ENCODE data around the gene BLMH. TPM values are rescaled to one million over a fixed set of nuclear protein-coding genes. Genes with fewer than 3 reads are reported as not detected.
A peak's percentile ranks its signal among the peaks of the same experiment; 100 is the strongest.

The BLMH gene
- total RNA-seq, 1 experiment from 2014 or later: 92.8 TPM

DNA sequence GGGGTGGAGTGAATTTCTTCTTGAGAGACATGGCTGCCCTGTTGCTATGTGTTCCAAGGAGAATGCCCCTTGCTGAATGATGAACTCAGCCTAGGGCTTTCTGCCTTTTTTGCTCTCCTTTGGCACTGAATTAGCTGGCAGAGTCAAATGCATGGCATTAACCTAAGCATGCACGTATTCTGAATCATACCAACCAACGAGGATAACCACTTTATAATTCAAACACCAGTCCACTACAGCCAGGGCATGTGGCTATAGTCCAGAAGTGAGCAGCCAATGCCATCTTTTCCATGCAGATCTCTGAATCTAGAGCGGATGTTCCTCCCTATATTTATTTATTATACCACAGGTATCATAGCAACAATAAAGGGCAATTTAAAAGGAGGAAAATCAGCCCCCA lies 26.4 kb upstream of the BLMH start:
- no peak for DNase-seq
- Histone ChIP-seq H3K36me3 (no peaks in the 10 kb centered on the region), H3K4me3 (no peak overlapping the region), H3K27ac (no peak overlapping the region), H3K4me1 (no peaks in the 10 kb centered on the region), H3K9me3 (replicated peaks) (no peaks in the 10 kb centered on the region), H3K27me3 (peaks cover 4% of the 10 kb centered on the region; the same call in 1 of the 2 replicates)

DNA sequence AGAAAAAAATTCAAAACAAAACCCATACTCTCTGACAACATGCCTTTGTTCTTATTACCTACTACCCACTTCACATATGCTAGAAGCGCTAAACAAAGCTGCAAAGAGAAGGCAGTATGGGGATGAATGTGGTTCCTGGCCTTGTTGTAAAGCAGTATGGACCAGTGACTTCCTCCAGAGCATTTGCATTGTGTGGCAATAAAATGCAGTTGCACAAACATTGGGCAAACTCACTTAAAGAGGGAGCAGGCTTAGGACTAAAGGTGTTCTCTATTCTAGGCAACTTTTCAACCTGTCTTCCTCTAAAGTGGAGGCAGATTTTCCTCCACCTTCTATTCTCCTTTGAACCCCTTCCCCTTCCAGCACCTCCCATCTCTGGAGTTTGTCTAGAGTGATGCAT lies 25.0 kb upstream of the BLMH start:
- peaks cover 4% of the 10 kb centered on the region; the same call in 1 of the 2 replicates for H3K27me3 ChIP-seq
- H3K36me3 ChIP-seq: no peaks in the 10 kb centered on the region
- H3K9me3 ChIP-seq (replicated peaks): no peaks in the 10 kb centered on the region
- H3K27ac ChIP-seq: no peak overlapping the region
- H3K4me1 ChIP-seq: no peaks in the 10 kb centered on the region
- DNase-seq: no peak
- no peak overlapping the region for H3K4me3 ChIP-seq

DNA sequence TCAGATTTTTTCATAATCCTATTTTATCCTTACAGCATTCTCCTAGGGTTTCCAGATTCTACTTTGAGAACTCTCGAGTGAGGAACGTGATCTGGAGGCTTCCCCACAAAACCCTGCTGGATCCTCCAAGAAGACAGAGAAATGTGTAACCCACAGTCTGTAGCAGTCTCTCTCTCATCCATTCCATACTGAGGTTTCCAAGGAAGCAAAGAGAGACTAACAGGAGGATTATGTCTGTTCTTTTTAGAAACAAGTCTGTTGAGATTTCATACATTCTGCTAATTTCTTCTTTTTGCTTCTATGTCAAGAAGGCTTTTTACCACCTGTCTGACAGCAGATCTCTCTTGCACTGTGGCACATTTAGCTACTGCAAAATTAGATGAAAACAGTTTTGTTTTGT lies 23.4 kb upstream of the BLMH start:
- Histone ChIP-seq H3K4me1 (no peaks in the 10 kb centered on the region), H3K9me3 (replicated peaks) (no peaks in the 10 kb centered on the region), H3K4me3 (no peak overlapping the region), H3K36me3 (no peaks in the 10 kb centered on the region), H3K27me3 (peaks cover 4% of the 10 kb centered on the region; the same call in 1 of the 2 replicates), H3K27ac (no peak overlapping the region)
- no peak for DNase-seq

- Histone ChIP-seq H3K4me1 (no peaks in the 10 kb centered on the region), H3K27me3 (peaks cover 4% of the 10 kb centered on the region; the same call in 1 of the 2 replicates), H3K9me3 (replicated peaks) (no peaks in the 10 kb centered on the region), H3K36me3 (no peaks in the 10 kb centered on the region), H3K27ac (no peak overlapping the region), H3K4me3 (no peak overlapping the region)
- DNase-seq: no peak
Observed at GRCh38 chr17:30314474-30314873, 22.7 kb upstream of the BLMH start.

GRCh38 chr17:30312226-30312625 lies 20.5 kb upstream of the BLMH start:
- no peak overlapping the region for H3K27ac ChIP-seq
- H3K4me1 ChIP-seq: no peaks in the 10 kb centered on the region
- no peak overlapping the region for H3K4me3 ChIP-seq
- DNase-seq: no peak
- no peaks in the 10 kb centered on the region for H3K36me3 ChIP-seq
- no peaks in the 10 kb centered on the region for H3K9me3 ChIP-seq (replicated peaks)
- H3K27me3 ChIP-seq: peaks cover 6% of the 10 kb centered on the region

DNA sequence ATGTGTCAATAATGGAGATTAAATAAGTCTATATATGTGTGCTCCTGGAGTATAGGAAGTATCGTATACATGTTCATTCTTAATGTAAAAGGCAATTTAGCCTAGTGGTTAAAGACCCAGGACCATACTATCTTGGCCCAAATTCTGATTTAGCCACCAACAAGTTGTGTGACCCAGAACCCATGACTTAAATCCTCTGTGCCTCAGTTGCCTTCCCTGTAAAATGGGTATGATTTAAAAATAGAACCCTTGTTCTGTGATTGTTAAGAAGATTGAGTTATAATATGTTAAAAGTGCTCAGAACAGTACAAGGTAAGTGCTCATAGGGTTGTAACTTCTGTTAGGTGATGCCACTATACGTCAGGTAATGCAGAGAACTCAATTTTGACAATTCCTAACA lies 18.8 kb upstream of the BLMH start:
- no peak overlapping the region for H3K27ac ChIP-seq
- no peak overlapping the region for H3K4me3 ChIP-seq
- no peaks in the 10 kb centered on the region for H3K9me3 ChIP-seq (replicated peaks)
- no peaks in the 10 kb centered on the region for H3K36me3 ChIP-seq
- H3K27me3 ChIP-seq: peaks cover 13% of the 10 kb centered on the region
- no peak for DNase-seq
- H3K4me1 ChIP-seq: no peaks in the 10 kb centered on the region

DNA sequence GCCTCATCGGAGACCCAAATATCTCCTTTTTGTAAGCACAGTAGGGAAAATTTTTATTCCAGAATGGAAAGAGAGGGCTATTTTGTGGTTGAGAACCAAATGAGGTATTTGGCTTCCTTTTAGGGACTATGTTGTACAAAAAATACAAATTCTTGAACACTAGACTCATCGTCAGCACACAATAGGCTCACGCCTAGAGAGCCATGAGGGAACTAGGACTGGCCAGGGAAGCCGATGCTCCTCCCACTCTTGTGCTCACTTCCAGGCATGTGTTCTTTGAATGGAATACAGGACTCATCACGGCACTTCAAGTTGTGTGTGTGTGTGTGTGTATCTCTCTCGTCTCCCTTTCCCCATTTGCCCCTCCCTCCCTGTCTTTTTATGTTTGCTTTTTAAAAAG lies 17.8 kb upstream of the BLMH start:
- H3K27ac ChIP-seq: no peak overlapping the region
- DNase-seq: no peak

GRCh38 chr17:30308406-30308805 lies 16.7 kb upstream of the BLMH start:
- Histone ChIP-seq H3K4me1 (no peaks in the 10 kb centered on the region), H3K4me3 (no peak overlapping the region), H3K27ac (no peak overlapping the region), H3K27me3 (peaks cover 10% of the 10 kb centered on the region; the same call in 1 of the 2 replicates), H3K36me3 (no peaks in the 10 kb centered on the region), H3K9me3 (replicated peaks) (no peaks in the 10 kb centered on the region)
- no peak for DNase-seq

More for the DNA sequence above, 17.8 kb upstream of the BLMH start:
- peaks cover 10% of the 10 kb centered on the region for H3K27me3 ChIP-seq
- no peak overlapping the region for H3K4me3 ChIP-seq
- H3K9me3 ChIP-seq (replicated peaks): no peaks in the 10 kb centered on the region
- H3K4me1 ChIP-seq: no peaks in the 10 kb centered on the region
- H3K36me3 ChIP-seq: no peaks in the 10 kb centered on the region

DNA sequence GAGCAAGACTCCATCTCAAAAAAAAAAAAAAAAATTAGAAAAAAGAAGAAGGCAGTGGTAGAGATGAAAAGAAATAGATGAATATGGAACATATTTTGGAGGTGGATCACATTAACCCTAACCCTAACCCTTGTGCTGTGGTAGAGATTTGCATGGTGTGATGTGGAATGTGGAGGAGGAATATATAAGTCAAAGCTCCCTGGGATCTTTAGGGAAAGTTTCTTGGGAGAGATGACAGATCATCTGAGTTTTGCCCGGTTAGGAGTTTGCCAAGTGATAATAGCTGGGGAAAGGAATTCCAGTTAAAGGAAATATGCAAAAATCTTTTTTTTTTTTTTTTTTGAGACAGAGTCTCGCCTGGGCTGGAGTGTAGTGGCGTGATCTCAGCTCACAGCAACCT lies 13.0 kb upstream of the BLMH start:
- Histone ChIP-seq H3K27me3 (peaks cover 10% of the 10 kb centered on the region; the same call in 1 of the 2 replicates), H3K4me1 (no peaks in the 10 kb centered on the region), H3K4me3 (no peak overlapping the region), H3K36me3 (no peaks in the 10 kb centered on the region), H3K9me3 (replicated peaks) (peaks cover 12% of the 10 kb centered on the region), H3K27ac (no peak overlapping the region)
- no peak for DNase-seq

- Histone ChIP-seq H3K27ac (no peak overlapping the region), H3K36me3 (no peaks in the 10 kb centered on the region), H3K9me3 (replicated peaks) (peaks cover 12% of the 10 kb centered on the region), H3K4me3 (no peak overlapping the region), H3K27me3 (peaks cover 8% of the 10 kb centered on the region; the same call in 1 of the 2 replicates), H3K4me1 (no peaks in the 10 kb centered on the region)
- no peak for DNase-seq
Observed at GRCh38 chr17:30302241-30302640, 10.5 kb upstream of the BLMH start.

GRCh38 chr17:30300818-30301217 lies 9.1 kb upstream of the BLMH start:
- DNase-seq: no peak
- H3K4me1 ChIP-seq: no peaks in the 10 kb centered on the region
- H3K36me3 ChIP-seq: no peaks in the 10 kb centered on the region
- H3K4me3 ChIP-seq: no peak overlapping the region
- peaks cover 12% of the 10 kb centered on the region for H3K9me3 ChIP-seq (replicated peaks)
- H3K27ac ChIP-seq: no peak overlapping the region
- peaks cover 4% of the 10 kb centered on the region; the same call in 1 of the 2 replicates for H3K27me3 ChIP-seq

- Histone ChIP-seq H3K4me3 (no peak overlapping the region), H3K27ac (no peak overlapping the region), H3K36me3 (no peaks in the 10 kb centered on the region), H3K9me3 (replicated peaks) (peaks cover 12% of the 10 kb centered on the region), H3K27me3 (no peaks in the 10 kb centered on the region), H3K4me1 (no peaks in the 10 kb centered on the region)
- no peak for DNase-seq
Observed at GRCh38 chr17:30299000-30299399, 7.3 kb upstream of the BLMH start.

GRCh38 chr17:30297715-30298114 lies 6.0 kb upstream of the BLMH start:
- no peak for DNase-seq
- Histone ChIP-seq H3K4me1 (no peaks in the 10 kb centered on the region), H3K27ac (no peak overlapping the region), H3K27me3 (no peaks in the 10 kb centered on the region), H3K4me3 (no peak overlapping the region), H3K9me3 (replicated peaks) (peaks cover 12% of the 10 kb centered on the region), H3K36me3 (no peaks in the 10 kb centered on the region)

- no peak for DNase-seq
- H3K4me1 ChIP-seq: no peaks in the 10 kb centered on the region
- H3K27ac ChIP-seq: no peak overlapping the region
- H3K4me3 ChIP-seq: no peak overlapping the region
- H3K9me3 ChIP-seq (replicated peaks): peaks cover 12% of the 10 kb centered on the region
- no peaks in the 10 kb centered on the region for H3K36me3 ChIP-seq
- H3K27me3 ChIP-seq: no peaks in the 10 kb centered on the region
Observed at GRCh38 chr17:30296499-30297080, 4.8 kb upstream of the BLMH start.

DNA sequence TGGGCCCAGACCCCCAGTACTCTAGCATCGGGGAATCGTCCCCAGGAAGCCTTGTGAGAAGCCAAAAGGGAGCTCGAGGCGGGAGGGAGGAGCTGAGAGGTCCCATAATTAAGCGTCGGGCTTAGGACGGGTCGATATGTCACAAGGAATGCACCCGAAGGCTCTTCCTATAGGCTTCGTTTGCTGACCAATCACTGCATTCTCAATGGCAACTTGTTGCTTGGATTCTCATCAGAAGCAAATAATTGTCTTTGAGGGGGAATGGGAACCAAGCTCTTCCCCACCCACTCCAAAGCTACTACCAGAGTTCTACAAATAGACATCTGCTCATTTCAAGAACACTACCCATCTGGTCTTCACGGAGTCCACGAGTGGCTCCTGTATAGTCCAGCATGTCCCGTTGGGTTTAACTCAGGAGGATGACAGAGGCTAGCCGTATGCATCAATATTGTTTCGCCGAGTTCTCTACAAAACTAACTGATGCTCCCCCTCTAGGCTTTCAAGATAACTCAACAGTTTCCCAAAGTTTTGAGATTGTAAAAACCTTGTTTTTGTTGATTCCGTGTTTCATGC lies 628 bp upstream of the BLMH start:
- Histone ChIP-seq H3K27me3 (no peaks in the 10 kb centered on the region), H3K36me3 (peaks cover 25% of the 10 kb centered on the region), H3K4me3 (peak overlapping the region; percentile 91), H3K9me3 (replicated peaks) (no peaks in the 10 kb centered on the region), H3K27ac (peak overlapping the region; percentile 78), H3K4me1 (peaks cover 6% of the 10 kb centered on the region)
- DNase-seq: peak in 1 of 2 experiments; percentile 6

Data from SJCRH30 (cell line).